IMR-90 (cell line): ENCODE results near the gene ZNF195.
"Not testable (repeated sequence)": the region's sequence is repeated elsewhere in the genome, so short reads cannot be mapped to it uniquely, and the experiment has no call there.

ENCODE experiments used
- BHLHE40 ChIP-seq: fragments of 150-350 bp; IDR thresholded peaks from 2 replicates; pipeline ENCODE4 v1.6.1; 2016; ENCODE audit warnings: mild to moderate bottlenecking, low read depth, low read length
- CEBPB ChIP-seq: IDR thresholded peaks from 2 replicates; pipeline ENCODE4 v1.6.1; 2012; ENCODE audit warnings: low read depth, low read length, improper control_type of control experiment
- CHD1 ChIP-seq: IDR thresholded peaks from 2 replicates; pipeline ENCODE4 v1.6.1; 2012; ENCODE audit warnings: low read depth, low read length, improper control_type of control experiment
- CTCF ChIP-seq: conservative IDR thresholded peaks from 2 replicates; pipeline ENCODE4 v1.5.1; 2012; ENCODE audit warnings: mild to moderate bottlenecking, low read depth, low read length, improper control_type of control experiment
- MAFK ChIP-seq: IDR thresholded peaks from 2 replicates; pipeline ENCODE4 v1.6.1; 2012; ENCODE audit warnings: low read depth, low read length, improper control_type of control experiment
- MXI1 ChIP-seq: IDR thresholded peaks from 2 replicates; pipeline ENCODE4 v1.6.1; 2012; ENCODE audit warnings: low read depth, mild to moderate bottlenecking, low read length, moderate library complexity, borderline replicate concordance
- POLR2A ChIP-seq: IDR thresholded peaks from 2 replicates; pipeline ENCODE4 v1.6.1; 2012; ENCODE audit warnings: mild to moderate bottlenecking, low read depth, low read length
- RAD21 ChIP-seq: IDR thresholded peaks from 2 replicates; pipeline ENCODE4 v1.6.1; 2012; ENCODE audit warnings: low read length, improper control_type of control experiment

- TF ChIP-seq CTCF, RAD21, BHLHE40, POLR2A, CHD1, MAFK, CEBPB, MXI1: not testable (repeated sequence)
These were observed 19.2 kb upstream of the ZNF195 start for GRCh38 chr11:3398106-3398505.
